HEK293T (cell line): ENCODE data around the gene MEOX1.

ENCODE experiments used
- ELF4 ChIP-seq: fragments of 450-650 bp; IDR thresholded peaks from 2 replicates; pipeline ENCODE4 v1.6.1; 2017; ENCODE audit warnings: antibody characterized with exemption
- FOXK2 ChIP-seq: fragments of 450-650 bp; IDR thresholded peaks from 2 replicates; pipeline ENCODE4 v1.6.1; 2016; ENCODE audit warnings: mild to moderate bottlenecking
- HDGF ChIP-seq: fragments of 450-650 bp; IDR thresholded peaks from 2 replicates; pipeline ENCODE4 v1.6.1; 2017; ENCODE audit warnings: antibody characterized with exemption, borderline replicate concordance
- L3MBTL2 ChIP-seq: fragments of 450-650 bp; conservative IDR thresholded peaks from 2 replicates; pipeline ENCODE4 v1.6.1; 2016; ENCODE audit warnings: mild to moderate bottlenecking
- SP1 ChIP-seq: fragments of 450-650 bp; IDR thresholded peaks from 2 replicates; pipeline ENCODE4 v1.6.1; 2017
- SUZ12 ChIP-seq: fragments of 450-650 bp; IDR thresholded peaks from 2 replicates; pipeline ENCODE4 v1.6.1; 2016; ENCODE audit warnings: mild to moderate bottlenecking
- TF ChIP-seq, protein P1 (sequence below): fragments of 450-650 bp; IDR thresholded peaks from 2 replicates; pipeline ENCODE4 v1.6.1; 2016

DNA sequence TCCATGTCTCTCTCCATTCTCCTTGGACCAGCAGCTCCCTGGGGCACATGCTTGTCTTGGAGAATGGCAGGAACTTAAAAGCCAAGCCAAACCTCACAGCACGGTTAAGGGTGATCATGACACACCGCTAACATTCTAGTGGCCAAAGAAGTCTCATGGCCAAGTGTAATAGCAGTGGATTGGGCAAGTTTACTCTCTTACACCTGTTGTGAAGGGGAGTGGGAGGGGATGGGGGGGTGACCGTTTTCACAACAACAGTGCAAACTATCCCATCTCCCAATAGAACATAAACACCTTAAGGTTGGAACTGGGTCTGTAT lies 37.7 kb upstream of the MEOX1 start:
- no peak for TF ChIP-seq ELF4
- no peak for TF ChIP-seq SP1
- TF ChIP-seq SUZ12: no peak
- TF ChIP-seq HDGF: no peak
- TF ChIP-seq L3MBTL2: no peak
- no peak for TF ChIP-seq FOXK2
- TF ChIP-seq, protein P1, sequence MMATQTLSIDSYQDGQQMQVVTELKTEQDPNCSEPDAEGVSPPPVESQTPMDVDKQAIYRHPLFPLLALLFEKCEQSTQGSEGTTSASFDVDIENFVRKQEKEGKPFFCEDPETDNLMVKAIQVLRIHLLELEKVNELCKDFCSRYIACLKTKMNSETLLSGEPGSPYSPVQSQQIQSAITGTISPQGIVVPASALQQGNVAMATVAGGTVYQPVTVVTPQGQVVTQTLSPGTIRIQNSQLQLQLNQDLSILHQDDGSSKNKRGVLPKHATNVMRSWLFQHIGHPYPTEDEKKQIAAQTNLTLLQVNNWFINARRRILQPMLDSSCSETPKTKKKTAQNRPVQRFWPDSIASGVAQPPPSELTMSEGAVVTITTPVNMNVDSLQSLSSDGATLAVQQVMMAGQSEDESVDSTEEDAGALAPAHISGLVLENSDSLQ: no peak
